GM18907 (cell line): ENCODE data around the gene LGALS3BP.
"Not testable (repeated sequence)": the region's sequence is repeated elsewhere in the genome, so short reads cannot be mapped to it uniquely, and the experiment has no call there.

ENCODE experiments used
- ATAC-seq: cut with Tn5 transposase; IDR thresholded peaks from one replicate; pipeline ENCODE4 v1.9.1; 2021; ENCODE audit warnings: mild to moderate bottlenecking, moderate library complexity; ENCODE audit not compliant: unreplicated experiment

LGALS3BP gene

GRCh38 chr17:78946131-78946530 lies 33.6 kb downstream of the LGALS3BP start:
- no peak for ATAC-seq

GRCh38 chr17:78945455-78945854 lies 34.3 kb downstream of the LGALS3BP start:
- ATAC-seq, result not testable (repeated sequence)

- no peak for ATAC-seq
Measured at GRCh38 chr17:78944956-78945355, 34.8 kb downstream of the LGALS3BP start.

GRCh38 chr17:78944026-78944425 lies 35.7 kb downstream of the LGALS3BP start:
- ATAC-seq, result no peak

GRCh38 chr17:78940708-78941107 lies 39.0 kb downstream of the LGALS3BP start:
- no peak for ATAC-seq

- ATAC-seq, result no peak
Measured at GRCh38 chr17:78940258-78940657, 39.5 kb downstream of the LGALS3BP start.

- no peak for ATAC-seq
Measured at GRCh38 chr17:78939615-78940014, 40.1 kb downstream of the LGALS3BP start.

GRCh38 chr17:78937561-78937960 lies 42.2 kb downstream of the LGALS3BP start:
- no peak for ATAC-seq

GRCh38 chr17:78935419-78936323 lies 44.1 kb downstream of the LGALS3BP start:
- no peak for ATAC-seq

- no peak for ATAC-seq
Measured at GRCh38 chr17:78934681-78935418, 44.9 kb downstream of the LGALS3BP start.

- ATAC-seq, result no peak
Measured at GRCh38 chr17:78933959-78934568, 45.7 kb downstream of the LGALS3BP start.

GRCh38 chr17:78933025-78933958 lies 46.4 kb downstream of the LGALS3BP start:
- ATAC-seq, result no peak

- ATAC-seq, result no peak
Measured at GRCh38 chr17:78929908-78930775, 49.6 kb downstream of the LGALS3BP start.

GRCh38 chr17:78925662-78926555 lies 53.8 kb downstream of the LGALS3BP start:
- no peak for ATAC-seq

- no peak for ATAC-seq
Measured at GRCh38 chr17:78925234-78925633, 54.5 kb downstream of the LGALS3BP start, which contains the start of gene TIMP2. Gene TIMP2, minus strand, starts transcription at chr17:78925387. Its CDS starts 299 bp downstream, at chr17:78925088.

GRCh38 chr17:78924481-78925151 lies 55.1 kb downstream of the LGALS3BP start:
- no peak for ATAC-seq

- no peak for ATAC-seq
Measured at GRCh38 chr17:78923660-78924453, 55.9 kb downstream of the LGALS3BP start.
